H4 (cell line): ENCODE data around the gene CAMK2N1. TPM values are rescaled to one million over a fixed set of nuclear protein-coding genes. Genes with fewer than 3 reads are reported as not detected.
"Not testable (repeated sequence)": the region's sequence is repeated elsewhere in the genome, so short reads cannot be mapped to it uniquely, and the experiment has no call there.

Source experiments
- DNase-seq: peaks from one replicate; pipeline ENCODE4 v3.0.0-alpha.2; 2015; ENCODE audit warnings: low spot score
- total RNA-seq: library from RNA; depleted of rRNA; stranded (reverse); fragments of >200 nt; shearing (Covaris generic); gene quantifications from 2 replicates; pipeline ENCODE4 v1.2.3, GENCODE V29; 2014

Gene CAMK2N1
- total RNA-seq, 1 experiment from 2014 or later = 4.0 TPM

DNA sequence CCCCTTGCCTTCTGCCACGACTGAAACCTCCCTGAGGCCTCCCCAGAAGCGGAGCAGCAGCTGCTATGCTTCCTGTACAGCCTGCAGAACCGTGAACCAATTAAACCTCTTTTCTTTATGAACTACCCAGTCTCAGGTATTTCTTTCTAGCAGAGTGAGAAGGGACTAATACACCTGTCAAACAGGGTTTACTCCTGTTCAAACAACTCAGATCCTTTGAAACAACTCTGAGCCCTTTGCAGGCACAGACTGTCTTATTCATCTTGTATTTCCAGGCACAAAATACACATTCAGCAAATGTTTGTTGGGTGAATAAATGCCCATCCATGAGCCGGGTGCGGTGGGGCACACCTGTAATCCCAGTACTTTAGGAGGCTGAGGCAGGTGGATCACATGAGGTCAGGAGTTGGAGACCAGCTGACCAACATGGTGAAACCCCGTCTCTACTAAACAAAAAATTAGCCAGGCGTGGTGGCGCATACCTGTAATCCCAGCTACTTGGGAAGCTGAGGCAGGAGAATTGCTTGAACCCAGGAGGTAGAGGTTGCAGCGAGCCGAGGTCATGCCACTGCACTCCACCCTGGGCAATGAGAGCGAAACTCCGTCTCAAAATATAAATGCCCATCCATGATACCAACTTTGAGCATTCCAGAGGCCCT is 10.8 kb upstream of the CAMK2N1 start:
- not testable (repeated sequence) for DNase-seq

- no peak for DNase-seq
Measured at GRCh38 chr1:20496241-20496661, 10.2 kb upstream of the CAMK2N1 start.

- DNase-seq = no peak
Measured at GRCh38 chr1:20495661-20496060, 9.7 kb upstream of the CAMK2N1 start.

DNA sequence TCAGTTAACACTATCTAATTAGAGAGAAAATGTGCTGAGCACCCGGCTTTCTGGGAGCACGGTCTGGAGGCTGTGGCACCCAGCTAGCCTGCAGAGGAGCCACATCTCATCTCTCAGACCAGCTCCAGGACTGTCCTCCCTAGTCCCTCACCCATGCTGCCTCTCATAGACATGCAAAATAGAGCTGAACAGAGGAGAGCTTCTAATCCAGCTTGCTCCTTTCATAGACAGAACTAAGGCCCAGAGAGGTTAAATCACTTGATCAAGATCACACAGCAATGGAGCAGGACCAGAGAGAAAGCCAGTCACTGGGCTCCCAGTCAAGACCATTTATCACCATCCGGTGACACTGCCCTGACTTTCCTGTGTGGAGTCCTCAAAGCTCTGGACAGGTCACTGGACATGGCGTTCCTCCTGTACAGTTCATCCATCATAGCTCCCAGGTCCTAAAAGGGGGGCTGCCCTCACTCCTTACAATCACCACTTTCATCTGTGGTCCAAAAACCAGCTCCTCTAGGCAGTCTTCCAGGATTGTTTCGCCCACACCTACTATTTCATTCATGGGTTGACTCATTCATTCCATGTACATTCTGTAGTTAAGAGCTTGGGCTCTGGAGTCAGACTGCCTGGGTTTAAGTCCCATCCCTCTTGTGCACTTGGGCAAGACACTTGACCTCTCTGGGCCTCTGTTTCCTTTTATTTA is 8.8 kb upstream of the CAMK2N1 start:
- DNase-seq = peak; percentile 33

DNA sequence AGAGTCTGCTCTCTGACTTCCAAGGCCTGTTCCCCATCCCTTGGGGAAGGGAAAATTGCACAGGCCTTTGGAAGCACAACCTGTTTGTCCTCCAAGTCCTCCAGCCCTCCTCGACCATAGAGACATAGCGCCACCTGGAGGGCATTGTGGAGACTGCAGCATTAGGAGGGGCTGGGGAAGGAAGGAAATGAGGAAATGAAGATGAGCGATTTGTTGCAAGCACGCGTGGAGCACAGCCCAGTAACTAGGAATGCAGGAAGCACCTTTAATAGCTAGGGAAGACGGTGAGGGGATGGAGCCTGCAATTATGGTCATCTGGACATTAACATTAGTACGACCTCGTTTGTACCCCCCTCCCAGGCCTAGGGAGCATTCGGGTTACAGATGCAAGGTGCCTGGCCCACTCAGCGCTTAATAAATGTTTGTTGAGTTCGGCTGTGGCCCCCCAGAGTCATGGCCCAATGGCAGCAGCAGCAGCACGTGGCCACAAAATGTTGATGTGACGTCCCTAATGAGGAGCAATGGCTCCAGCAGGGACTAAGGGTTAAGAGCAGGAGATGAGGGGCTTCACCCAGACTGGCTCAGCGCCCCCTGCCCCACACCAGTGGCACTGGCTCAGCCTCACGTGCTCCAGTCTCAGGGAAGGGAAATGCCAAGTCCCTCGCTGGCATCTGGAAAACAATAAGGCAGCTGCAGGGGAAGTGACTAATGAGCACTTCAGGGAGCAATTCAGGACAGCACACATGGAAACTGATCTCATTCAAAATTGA is 8.0 kb upstream of the CAMK2N1 start:
- peak; percentile 79 for DNase-seq

- DNase-seq = no peak
Measured at GRCh38 chr1:20493309-20493708, 7.3 kb upstream of the CAMK2N1 start.

DNA sequence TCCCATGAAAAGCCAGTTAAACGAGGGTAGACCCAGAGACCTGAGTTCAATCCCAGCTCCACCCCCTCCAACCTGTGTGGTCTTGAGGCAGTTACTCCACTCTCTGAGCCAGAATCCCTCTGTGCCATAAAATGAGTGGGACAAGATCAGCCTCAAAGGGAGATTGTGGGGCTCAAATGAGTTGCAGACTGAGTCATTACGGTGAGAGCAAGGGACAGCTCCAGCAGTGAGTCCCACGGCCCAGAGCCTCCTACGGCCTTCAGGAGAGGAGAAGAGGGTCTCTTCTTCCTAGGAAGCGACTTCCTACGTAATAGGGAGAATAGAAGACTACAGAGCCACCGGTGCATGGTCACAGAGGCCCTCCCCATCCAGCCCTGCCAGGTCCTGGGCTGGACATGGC is 6.7 kb upstream of the CAMK2N1 start:
- no peak for DNase-seq

DNA sequence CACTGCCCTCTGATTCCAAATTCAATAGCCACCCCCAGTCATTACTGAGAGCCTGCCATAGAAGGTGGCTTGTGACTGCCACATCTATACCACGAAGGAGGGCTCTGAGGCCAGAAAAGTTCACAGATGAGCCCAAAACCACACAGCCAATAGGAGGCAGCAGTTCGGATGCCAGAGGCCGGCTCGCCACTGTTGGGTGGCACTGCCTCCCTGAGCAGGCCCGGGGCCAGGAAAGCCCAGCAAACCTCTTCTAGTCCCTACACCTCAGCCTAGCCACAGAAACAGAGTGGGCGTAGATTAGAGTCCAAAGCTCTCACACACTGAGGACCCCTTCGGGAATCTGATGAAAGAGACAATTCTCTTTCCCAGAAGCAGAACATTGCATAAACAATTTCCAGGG is 5.9 kb upstream of the CAMK2N1 start:
- no peak for DNase-seq

GRCh38 chr1:20491178-20491577 is 5.2 kb upstream of the CAMK2N1 start:
- no peak for DNase-seq

GRCh38 chr1:20487236-20487590 is 1.2 kb upstream of the CAMK2N1 start:
- DNase-seq = no peak

DNA sequence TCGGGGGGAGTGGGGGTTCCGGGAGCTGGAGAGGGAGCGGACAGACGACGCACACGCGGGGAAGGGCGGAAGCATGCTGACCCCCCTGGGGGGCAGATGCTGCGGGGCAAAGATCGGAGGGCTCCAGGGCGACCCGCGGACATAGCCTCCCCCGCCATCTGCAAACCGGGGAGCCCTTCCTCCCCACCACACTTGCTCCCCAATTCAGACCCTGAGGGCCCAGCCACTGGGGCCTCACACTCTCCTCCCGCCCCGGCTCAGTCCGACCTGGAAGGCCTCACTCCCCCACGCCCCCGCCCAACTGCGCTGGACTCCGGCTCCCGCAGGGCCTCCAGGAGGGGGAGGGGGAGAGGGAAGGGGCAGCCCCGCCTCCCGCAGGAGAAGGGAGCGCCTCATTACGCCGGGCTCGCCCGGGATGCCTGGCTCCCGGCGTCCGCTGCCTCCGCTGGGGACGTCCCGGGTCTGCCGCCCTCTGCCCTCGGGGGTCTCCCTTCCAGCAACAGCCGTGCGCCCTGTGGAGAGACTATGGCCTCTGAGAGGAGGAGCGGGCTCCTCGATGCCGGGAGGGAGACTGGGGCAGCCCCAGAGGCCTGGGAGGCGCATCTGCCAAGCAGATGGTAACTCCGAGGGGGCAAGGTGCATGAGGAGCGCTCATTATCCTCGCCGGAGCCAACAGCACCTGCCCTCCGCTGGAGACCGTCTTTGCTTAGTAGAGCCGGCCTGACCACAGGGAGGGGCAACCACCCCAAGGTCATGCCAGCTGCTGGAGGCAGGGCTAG is 636 bp upstream of the CAMK2N1 start:
- DNase-seq = no peak

GRCh38 chr1:20484519-20485462 is 1.2 kb downstream of the CAMK2N1 start:
- no peak for DNase-seq

- DNase-seq = no peak
Measured at GRCh38 chr1:20483833-20484518, 2.0 kb downstream of the CAMK2N1 start.

DNA sequence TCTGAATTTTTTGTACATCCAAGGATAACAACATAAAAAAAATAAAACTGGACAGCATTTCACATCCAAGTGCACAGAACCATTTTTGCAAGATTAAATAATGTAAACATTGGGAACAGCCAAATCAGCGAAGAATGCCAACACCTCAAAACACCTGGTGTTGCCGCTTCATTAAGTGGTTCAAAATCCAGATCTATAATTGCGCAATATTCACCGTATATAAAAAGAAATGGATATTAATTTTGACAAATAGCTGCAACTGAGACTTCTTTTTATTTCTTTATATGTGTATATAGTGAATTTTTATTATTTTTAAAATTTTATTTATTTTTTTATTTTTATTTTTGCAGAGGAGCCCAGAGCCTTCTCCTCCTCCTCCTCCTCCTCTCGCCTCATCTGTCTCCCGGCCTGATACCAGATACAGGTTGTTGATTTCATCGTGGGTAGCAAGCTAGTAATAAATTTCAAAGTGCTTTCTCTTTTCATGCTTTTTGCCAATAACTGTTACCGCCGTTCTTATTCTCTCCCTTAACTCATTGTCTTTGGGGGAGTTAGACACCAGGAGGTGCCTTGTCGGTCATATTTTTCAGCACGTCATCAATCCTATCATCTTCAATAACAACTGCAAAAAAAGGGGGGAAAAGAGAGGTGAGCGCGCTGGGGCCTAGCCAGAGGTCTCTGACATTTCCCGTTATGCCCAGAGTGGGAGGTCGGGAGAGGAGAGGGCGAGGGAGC is 2.7 kb downstream of the CAMK2N1 start:
- DNase-seq = no peak

GRCh38 chr1:20481643-20482498 is 4.1 kb downstream of the CAMK2N1 start:
- no peak for DNase-seq

GRCh38 chr1:20480951-20481617 is 4.9 kb downstream of the CAMK2N1 start:
- no peak for DNase-seq

GRCh38 chr1:20480243-20480944 is 5.6 kb downstream of the CAMK2N1 start:
- DNase-seq = no peak
